HG03135 (cell line): ENCODE results near the gene RHBDL3.

Experiments
- ATAC-seq: cut with Tn5 transposase; IDR thresholded peaks from one replicate; pipeline ENCODE4 v1.9.1; 2021; ENCODE audit warnings: mild to moderate bottlenecking, moderate library complexity; ENCODE audit not compliant: unreplicated experiment

RHBDL3 gene

GRCh38 chr17:32356378-32356743 lies 90.7 kb downstream of the RHBDL3 start:
- ATAC-seq = no peak

- no peak for ATAC-seq
These were observed 91.1 kb downstream of the RHBDL3 start for GRCh38 chr17:32356750-32357149.

GRCh38 chr17:32357615-32358014 lies 92.0 kb downstream of the RHBDL3 start:
- ATAC-seq = no peak

GRCh38 chr17:32361270-32361669 lies 95.6 kb downstream of the RHBDL3 start:
- ATAC-seq = no peak

GRCh38 chr17:32370426-32370825 lies 104.8 kb downstream of the RHBDL3 start:
- no peak for ATAC-seq
